PFSK-1 (cell line): ENCODE measurements around the gene CNTN4.

Experiments
- FOXP2 ChIP-seq: optimal IDR thresholded peaks from 2 replicates; pipeline ENCODE3; 2011; ENCODE audit warnings: borderline replicate concordance, control low read depth, inconsistent platforms; ENCODE audit not compliant: insufficient read depth; ENCODE audit errors: extremely low read length, extremely low read depth
- POLR2AphosphoS5 ChIP-seq: IDR thresholded peaks from 2 replicates; pipeline ENCODE4 v1.6.1; 2012; ENCODE audit warnings: low read depth, mild to moderate bottlenecking, control low read depth, low read length, moderate library complexity
- REST ChIP-seq, 2 experiments: IDR thresholded peaks; 2 replicates each; pipeline versions ENCODE4 v1.6.1 to v1.8.0; 2011 to 2012; ENCODE audit warnings: low read depth in 2 of 2, low read length in 2 of 2, control low read depth in 1 of 2, inconsistent platforms in 1 of 2, mild to moderate bottlenecking in 1 of 2, moderate library complexity in 1 of 2; ENCODE audit not compliant: insufficient read depth in 1 of 2
- SIN3A ChIP-seq: IDR thresholded peaks from 2 replicates; pipeline ENCODE4 v1.6.1; 2012; ENCODE audit warnings: mild to moderate bottlenecking, low read length, moderate library complexity, borderline replicate concordance; ENCODE audit not compliant: insufficient read depth
- TAF1 ChIP-seq: IDR thresholded peaks from 2 replicates; pipeline ENCODE4 v1.6.1; 2012; ENCODE audit warnings: low read length, control low read depth, borderline replicate concordance; ENCODE audit not compliant: insufficient read depth

CNTN4 gene

GRCh38 chr3:2934541-2934940, 835.9 kb downstream of the CNTN4 start:
- TF ChIP-seq REST (IDR thresholded peaks at IDR 0.05; ENCODE audit: insufficient read depth in 1 of 2, low read depth in 2 of 2, low read length in 2 of 2): no peak
- TF ChIP-seq FOXP2: no peak
- no peak for TF ChIP-seq SIN3A
- TF ChIP-seq POLR2AphosphoS5: no peak
- no peak for TF ChIP-seq TAF1

GRCh38 chr3:2937055-2937454, 838.4 kb downstream of the CNTN4 start:
- TF ChIP-seq SIN3A: no peak
- TF ChIP-seq FOXP2: no peak
- TF ChIP-seq TAF1: no peak
- TF ChIP-seq REST (IDR thresholded peaks at IDR 0.05; ENCODE audit: insufficient read depth in 1 of 2, low read depth in 2 of 2, low read length in 2 of 2): no peak

GRCh38 chr3:2937592-2937991, 838.9 kb downstream of the CNTN4 start:
- no peak for TF ChIP-seq FOXP2
- TF ChIP-seq TAF1: no peak
- no peak for TF ChIP-seq POLR2AphosphoS5

- TF ChIP-seq SIN3A (no peak), REST (IDR thresholded peaks at IDR 0.05; ENCODE audit: insufficient read depth in 1 of 2, low read depth in 2 of 2, low read length in 2 of 2) (no peak), TAF1 (no peak), FOXP2 (no peak)
Observed at GRCh38 chr3:2938711-2939110, 840.0 kb downstream of the CNTN4 start.

GRCh38 chr3:2940062-2940461, 841.4 kb downstream of the CNTN4 start:
- TF ChIP-seq SIN3A (no peak), REST (IDR thresholded peaks at IDR 0.05; ENCODE audit: insufficient read depth in 1 of 2, low read depth in 2 of 2, low read length in 2 of 2) (no peak), FOXP2 (no peak), POLR2AphosphoS5 (no peak), TAF1 (no peak)
